Activated naive CD4-positive, alpha-beta T cell treated with anti-CD3 and anti-CD28 coated beads, Interleukin-2, amount 50 U/mL, for 24 hours (primary cell): ENCODE data around the gene BCL2.

Experiments used
- H3K27ac Mint-ChIP-seq: one replicate; pipeline ENCODE4 v1.8.0; 2021; ENCODE audit warnings: mild to moderate bottlenecking, mixed read lengths
- H3K27me3 Mint-ChIP-seq: one replicate; pipeline ENCODE4 v1.8.0; 2021; ENCODE audit warnings: mixed read lengths
- H3K36me3 Mint-ChIP-seq: one replicate; pipeline ENCODE4 v1.8.0; 2021; ENCODE audit warnings: mixed read lengths
- H3K4me1 Mint-ChIP-seq: one replicate; pipeline ENCODE4 v1.8.0; 2021; ENCODE audit warnings: mixed read lengths
- H3K4me3 Mint-ChIP-seq: one replicate; pipeline ENCODE4 v1.8.0; 2021; ENCODE audit warnings: mild to moderate bottlenecking, mixed read lengths
- H3K9me3 Mint-ChIP-seq: one replicate; pipeline ENCODE4 v1.8.0; 2021; ENCODE audit warnings: mixed read lengths

BCL2 gene

DNA sequence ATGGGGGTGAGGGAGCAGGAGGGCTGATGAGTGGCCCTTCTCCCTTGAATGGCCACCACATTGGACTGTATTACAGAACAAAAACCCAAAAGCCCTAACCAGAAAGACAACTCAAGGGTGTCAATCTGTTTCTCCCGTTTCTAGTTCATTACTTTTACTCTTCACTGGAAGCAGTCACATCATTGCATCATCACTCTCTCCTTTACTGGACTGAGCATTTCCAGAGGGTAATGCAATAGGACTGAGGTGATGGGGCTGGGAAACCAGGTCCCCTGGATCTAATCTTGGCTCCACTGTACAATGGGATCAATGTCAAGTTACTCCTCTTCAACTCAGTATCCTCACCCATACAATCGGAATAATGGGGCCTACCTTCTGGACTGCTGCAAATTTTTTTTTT lies 56.1 kb downstream of the BCL2 start:
- Mint-ChIP-seq H3K27ac (no peak overlapping the region), H3K4me1 (peaks cover 91% of the 10 kb centered on the region), H3K27me3 (no peaks in the 10 kb centered on the region), H3K9me3 (no peaks in the 10 kb centered on the region), H3K4me3 (no peak overlapping the region), H3K36me3 (peaks cover 3% of the 10 kb centered on the region)

DNA sequence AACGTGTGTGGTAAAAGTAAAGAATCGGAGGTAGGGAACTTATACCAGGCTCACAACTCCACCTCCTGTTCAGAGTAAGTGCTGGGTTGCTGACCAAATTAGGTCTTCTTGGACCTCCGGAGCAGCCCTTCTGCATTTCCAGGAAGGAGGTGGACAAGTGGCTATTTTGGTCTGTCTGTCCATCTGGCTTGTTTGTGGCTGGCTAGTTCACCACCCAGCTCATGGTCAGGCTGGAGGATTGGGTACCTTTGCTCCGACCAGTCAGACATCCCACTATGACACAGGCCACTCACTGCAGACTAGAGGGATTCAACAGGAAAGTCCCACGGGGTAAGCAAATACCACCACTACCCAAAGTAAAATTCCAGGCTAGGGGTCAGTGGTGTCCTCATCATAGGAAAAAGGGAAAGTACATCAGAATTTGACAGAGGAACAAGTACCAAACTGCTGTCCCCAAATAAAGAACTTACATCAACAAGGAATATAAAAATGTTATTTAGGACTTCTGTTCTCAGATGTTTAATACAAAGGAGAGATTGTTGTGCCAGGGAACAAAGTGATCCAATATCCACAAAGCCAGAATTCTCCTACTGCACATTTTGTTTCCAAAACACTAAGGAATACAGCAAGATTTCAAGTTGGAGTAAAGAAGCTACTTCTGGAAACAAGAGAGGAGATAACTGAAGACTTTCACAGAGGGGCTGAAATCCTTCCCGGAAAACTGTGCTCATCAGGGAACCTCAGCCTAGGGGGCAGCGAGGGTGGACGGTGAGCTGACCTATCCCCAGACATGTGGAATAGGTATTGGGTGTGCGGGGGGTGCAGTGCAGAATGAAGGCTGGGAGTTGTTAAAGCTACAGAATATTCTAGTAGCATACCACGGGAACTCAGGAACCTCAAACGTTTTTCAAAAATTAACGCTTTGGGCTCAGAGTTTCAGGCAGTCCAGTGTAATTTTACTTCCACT lies 56.9 kb downstream of the BCL2 start:
- Mint-ChIP-seq H3K27me3 (no peaks in the 10 kb centered on the region), H3K4me1 (peaks cover 86% of the 10 kb centered on the region), H3K36me3 (peaks cover 4% of the 10 kb centered on the region), H3K9me3 (no peaks in the 10 kb centered on the region), H3K4me3 (no peak overlapping the region), H3K27ac (peak overlapping the region; percentile 59)

DNA sequence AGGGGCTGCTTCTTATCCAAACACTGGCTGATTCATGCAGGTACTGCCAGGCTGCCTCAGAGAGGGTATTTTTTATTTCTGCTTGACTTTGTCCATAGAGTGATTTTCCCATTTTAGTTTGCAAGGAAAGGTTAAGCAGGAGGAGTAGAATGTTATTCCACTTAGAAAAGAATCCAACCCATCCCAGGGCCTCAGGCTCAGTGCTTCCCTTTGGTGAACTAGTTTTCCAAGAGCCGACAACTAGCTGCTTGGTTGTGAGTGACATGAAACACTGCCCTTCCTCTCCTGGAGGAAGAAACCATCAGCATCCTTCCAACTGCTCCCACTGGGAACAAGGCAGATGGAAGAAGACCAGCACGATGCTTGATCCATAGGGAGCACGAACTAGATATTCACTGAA lies 58.5 kb downstream of the BCL2 start:
- Mint-ChIP-seq H3K27ac (no peak overlapping the region), H3K4me3 (no peak overlapping the region), H3K4me1 (peaks cover 88% of the 10 kb centered on the region), H3K9me3 (no peaks in the 10 kb centered on the region), H3K36me3 (peaks cover 13% of the 10 kb centered on the region), H3K27me3 (no peaks in the 10 kb centered on the region)

DNA sequence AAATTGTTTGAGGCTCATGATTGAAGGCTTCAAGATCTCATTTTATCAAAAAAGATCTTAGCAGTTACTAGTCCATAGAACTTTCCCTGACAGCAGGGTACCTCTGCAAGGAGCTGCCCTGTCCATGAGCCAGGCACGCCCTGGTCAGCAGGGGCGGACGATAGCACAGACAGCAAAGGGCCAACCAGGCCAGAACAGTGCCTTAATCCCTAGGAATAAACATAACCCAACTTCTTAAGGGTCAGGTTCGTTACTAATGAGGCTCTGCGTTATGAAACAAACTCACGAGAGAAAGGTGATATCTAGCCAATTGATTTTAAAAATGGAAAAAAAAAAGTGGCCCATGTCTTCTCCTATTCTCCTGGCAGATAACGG lies 59.2 kb downstream of the BCL2 start:
- H3K27ac Mint-ChIP-seq: peak overlapping the region; percentile 46
- no peak overlapping the region for H3K4me3 Mint-ChIP-seq
- peaks cover 87% of the 10 kb centered on the region for H3K4me1 Mint-ChIP-seq
- H3K27me3 Mint-ChIP-seq: no peaks in the 10 kb centered on the region
- peaks cover 15% of the 10 kb centered on the region for H3K36me3 Mint-ChIP-seq
- no peaks in the 10 kb centered on the region for H3K9me3 Mint-ChIP-seq

DNA sequence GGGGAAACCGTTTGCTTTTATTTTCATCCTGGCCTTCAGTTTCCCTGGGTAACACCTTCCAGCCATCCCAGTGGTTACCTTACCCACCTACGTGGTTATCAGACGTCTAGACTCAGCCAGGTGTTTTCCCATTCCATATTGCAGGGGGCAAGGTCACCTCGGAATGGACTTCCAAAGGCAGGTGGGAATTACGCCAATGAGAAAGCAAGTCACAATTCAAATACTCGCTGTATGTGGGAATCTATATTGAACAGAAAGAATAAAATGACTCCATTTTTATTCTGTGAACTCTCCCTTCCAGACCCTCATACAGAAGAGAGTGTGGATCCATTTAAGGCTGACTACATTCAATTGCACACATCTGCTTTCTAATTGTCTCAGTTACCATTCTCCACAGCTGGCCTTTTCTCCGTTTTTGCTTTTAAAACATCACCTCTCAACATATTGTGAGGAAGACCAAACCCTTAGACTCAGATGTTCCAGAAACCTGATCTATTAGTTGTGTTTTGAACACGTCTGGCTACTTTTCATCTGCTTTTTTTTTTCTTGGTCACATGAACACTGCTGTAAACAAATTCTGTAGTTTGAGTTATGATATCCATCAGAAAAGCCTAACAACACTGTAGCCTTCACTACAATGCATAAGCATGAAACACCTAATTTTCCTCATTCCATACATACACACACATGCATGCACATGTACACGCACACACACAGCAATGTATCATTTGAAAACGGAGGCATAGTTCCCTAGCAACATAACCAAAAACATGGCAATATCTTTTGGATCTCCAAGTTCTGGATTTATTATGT lies 59.8 kb downstream of the BCL2 start:
- H3K27me3 Mint-ChIP-seq: no peaks in the 10 kb centered on the region

DNA sequence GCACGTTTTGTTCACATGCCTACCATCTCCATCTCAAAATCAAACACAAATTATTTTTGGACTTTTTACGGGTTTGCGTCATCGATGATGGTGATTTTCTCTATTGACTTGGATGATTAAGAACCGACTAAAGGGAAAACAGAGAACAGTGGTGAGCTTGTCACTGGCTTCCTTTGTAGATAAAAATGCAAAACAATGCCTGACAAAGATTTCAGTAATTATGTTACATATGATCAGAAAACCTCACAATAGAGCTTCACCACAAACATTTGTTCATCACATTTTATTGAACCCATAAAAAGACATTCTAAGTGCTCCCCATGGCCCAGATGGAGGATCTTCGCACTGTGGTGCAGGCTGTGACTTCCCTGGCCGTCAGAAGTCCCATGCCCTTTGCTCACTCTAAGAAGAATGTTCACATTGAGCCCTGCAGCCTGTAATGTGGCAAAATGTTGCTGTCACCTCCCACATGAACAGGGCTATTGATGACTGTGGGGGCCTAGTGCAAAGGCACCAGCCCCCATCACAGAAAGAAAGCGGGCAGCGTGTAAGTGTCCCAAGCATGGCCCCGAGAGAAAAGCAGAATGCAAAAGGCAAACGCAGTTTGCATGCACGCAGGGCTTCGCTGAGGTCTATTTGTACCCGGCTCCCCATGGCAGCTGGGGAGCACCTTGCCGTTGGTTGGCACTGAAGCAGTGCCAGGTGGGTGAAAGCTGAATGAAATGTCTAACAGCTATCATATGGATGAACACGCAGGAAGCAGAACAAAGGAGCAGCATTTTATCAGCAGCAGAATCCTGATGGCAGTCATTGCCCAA lies 60.6 kb downstream of the BCL2 start:
- no peaks in the 10 kb centered on the region for H3K27me3 Mint-ChIP-seq
- H3K27ac Mint-ChIP-seq: peak overlapping the region; percentile 59
- peak overlapping the region; percentile 12 for H3K4me3 Mint-ChIP-seq
- peaks cover 20% of the 10 kb centered on the region for H3K36me3 Mint-ChIP-seq
- H3K9me3 Mint-ChIP-seq: no peaks in the 10 kb centered on the region
- H3K4me1 Mint-ChIP-seq: peaks cover 86% of the 10 kb centered on the region

More for the DNA sequence above, 59.8 kb downstream of the BCL2 start:
- H3K36me3 Mint-ChIP-seq: peaks cover 19% of the 10 kb centered on the region
- H3K4me1 Mint-ChIP-seq: peaks cover 87% of the 10 kb centered on the region
- peak overlapping the region; percentile 55 for H3K27ac Mint-ChIP-seq
- no peak overlapping the region for H3K4me3 Mint-ChIP-seq
- no peaks in the 10 kb centered on the region for H3K9me3 Mint-ChIP-seq

DNA sequence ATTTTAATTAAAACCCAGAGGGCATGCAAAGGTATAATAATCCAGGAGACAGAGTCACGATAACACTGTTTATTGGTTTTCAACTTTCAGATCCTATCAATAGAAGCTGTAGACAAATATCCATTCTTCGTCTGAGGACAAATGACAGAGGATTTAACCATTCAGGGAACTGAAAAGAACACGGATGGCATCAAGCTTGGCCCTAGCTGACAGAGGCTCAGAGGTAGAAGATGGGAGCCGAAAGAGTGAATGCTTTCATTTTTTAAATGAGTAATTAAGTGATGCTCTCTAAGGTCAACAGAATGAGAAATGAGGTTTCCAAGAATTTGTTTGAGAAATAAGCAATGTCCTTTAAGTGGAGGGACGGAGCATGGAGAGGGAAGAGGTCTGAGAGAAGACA lies 62.1 kb downstream of the BCL2 start:
- H3K27me3 Mint-ChIP-seq: no peaks in the 10 kb centered on the region
- H3K4me1 Mint-ChIP-seq: peaks cover 86% of the 10 kb centered on the region
- peaks cover 3% of the 10 kb centered on the region for H3K9me3 Mint-ChIP-seq
- no peak overlapping the region for H3K4me3 Mint-ChIP-seq
- H3K36me3 Mint-ChIP-seq: peaks cover 30% of the 10 kb centered on the region
- H3K27ac Mint-ChIP-seq: peak overlapping the region; percentile 96

DNA sequence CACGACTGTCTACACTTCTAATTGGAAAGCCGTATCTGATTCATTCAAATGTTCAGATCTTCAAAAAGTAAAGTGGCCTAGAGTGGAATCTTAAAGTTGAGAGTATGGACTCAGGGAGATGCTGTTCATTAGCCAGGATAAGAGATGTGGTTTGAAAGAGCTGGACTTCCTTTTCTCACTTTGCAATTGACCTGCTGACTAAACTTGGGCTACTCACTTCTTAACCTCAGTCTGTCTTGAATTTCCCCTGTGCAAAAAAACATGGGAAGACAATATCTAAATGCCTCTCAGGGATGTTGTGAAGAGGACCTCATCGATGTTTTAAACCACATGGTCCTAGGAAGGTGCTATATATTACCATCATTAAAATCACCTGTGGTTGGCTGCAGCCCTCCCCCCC lies 64.1 kb downstream of the BCL2 start:
- H3K27ac Mint-ChIP-seq: peak overlapping the region; percentile 23
- no peak overlapping the region for H3K4me3 Mint-ChIP-seq
- H3K27me3 Mint-ChIP-seq: no peaks in the 10 kb centered on the region
- H3K36me3 Mint-ChIP-seq: peaks cover 29% of the 10 kb centered on the region
- H3K4me1 Mint-ChIP-seq: peaks cover 81% of the 10 kb centered on the region
- peaks cover 5% of the 10 kb centered on the region for H3K9me3 Mint-ChIP-seq

DNA sequence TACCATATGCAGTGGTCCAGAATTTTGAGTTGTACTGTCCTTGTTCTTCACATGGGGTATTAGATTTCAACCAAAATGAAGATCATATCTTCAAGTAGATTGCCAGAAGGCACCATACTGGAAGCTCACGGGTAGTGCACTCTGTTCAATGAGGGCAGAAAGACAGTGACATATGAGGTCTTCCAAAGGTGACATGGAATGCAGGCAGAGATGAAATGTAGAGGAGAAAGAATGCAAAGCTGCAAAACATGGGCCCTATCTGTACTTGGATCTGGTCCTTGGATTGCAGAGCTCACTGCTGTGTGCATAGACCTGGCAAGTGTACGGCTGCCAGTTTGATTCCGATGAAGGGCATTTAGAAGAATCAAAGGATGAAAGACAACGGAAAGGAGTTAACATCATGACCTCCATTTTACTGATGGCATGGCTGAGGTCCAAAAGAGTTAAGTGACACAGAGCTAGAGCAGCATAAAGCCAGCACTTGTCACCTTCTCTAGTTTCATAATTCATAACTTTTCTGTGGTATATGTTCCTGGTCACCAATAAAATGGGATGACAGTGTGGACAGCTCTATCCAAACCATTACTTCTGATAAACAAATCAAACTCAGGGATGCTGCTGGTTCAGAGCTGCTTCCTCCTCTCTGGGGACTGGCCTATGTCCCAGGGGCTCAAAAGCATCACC lies 64.7 kb downstream of the BCL2 start:
- Mint-ChIP-seq H3K36me3 (peaks cover 30% of the 10 kb centered on the region), H3K27ac (peak overlapping the region; percentile 43), H3K4me1 (peaks cover 81% of the 10 kb centered on the region), H3K4me3 (no peak overlapping the region), H3K27me3 (no peaks in the 10 kb centered on the region), H3K9me3 (peaks cover 5% of the 10 kb centered on the region)

DNA sequence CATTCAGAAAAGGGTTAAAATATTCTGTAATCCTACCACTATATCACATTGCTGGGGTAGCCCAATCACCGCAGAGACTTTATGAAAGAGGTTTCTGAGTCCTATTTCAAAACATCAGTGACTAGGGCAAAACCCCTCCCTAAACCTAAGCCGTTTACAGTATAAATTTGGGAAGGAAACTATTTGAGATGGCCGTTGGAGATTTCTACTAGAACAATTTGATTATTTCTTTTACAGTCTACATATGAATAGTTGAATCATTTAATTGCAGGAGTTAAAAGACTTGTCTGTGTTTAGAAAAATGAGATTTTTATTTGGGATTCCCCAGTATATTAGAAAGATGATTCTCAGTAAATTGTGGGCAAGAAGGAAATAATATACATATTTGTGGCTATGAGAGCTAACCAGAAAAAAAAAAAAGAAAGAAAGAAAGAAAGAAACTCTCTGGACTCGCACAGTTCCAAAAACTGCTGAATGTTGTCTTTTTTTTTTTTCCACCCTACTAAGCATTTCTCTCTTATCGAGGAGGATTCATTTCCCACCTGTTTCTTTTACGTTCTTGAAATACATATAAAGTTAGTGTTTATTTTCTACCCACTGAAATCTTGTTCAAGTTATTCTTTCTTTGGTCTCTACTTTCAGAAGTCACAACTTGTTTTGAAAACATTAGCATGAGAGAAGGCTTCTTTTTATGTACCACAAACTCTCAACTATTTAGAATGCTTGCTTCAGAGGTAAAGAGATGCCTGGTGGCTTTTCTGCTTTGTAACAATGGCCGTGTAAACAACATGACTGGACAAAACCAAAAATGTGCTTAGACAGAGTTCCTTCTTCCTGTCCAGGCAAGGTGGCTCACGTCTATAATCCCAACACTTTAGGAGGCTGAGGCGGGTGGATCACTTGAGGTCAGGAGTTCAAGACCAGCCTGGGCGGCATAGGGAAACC lies 65.9 kb downstream of the BCL2 start:
- H3K27me3 Mint-ChIP-seq: no peaks in the 10 kb centered on the region
- peak overlapping the region; percentile 31 for H3K4me3 Mint-ChIP-seq
- peaks cover 35% of the 10 kb centered on the region for H3K36me3 Mint-ChIP-seq
- peaks cover 81% of the 10 kb centered on the region for H3K4me1 Mint-ChIP-seq
- H3K9me3 Mint-ChIP-seq: peaks cover 9% of the 10 kb centered on the region
- peak overlapping the region; percentile 66 for H3K27ac Mint-ChIP-seq

DNA sequence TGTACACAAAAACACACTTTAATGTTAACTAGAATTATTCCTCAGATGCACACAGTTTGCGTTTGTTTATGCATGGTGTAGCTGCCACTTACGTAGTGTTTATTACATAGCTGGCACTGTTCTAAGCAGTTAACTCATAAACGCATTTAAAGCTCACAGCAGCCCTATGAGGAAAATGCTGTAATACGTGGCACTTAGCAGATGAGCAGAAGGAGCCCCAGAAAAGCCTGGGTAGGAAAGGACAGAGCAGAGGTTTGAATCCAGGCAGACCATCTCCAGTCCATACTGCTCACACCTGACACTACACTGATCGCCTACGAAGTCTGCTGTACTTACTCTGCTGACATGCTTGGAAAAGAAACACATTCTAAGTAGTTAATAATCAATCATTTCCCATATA lies 66.6 kb downstream of the BCL2 start:
- Mint-ChIP-seq H3K27ac (no peak overlapping the region), H3K9me3 (peaks cover 9% of the 10 kb centered on the region), H3K4me3 (no peak overlapping the region), H3K36me3 (peaks cover 35% of the 10 kb centered on the region), H3K4me1 (peaks cover 83% of the 10 kb centered on the region), H3K27me3 (no peaks in the 10 kb centered on the region)

DNA sequence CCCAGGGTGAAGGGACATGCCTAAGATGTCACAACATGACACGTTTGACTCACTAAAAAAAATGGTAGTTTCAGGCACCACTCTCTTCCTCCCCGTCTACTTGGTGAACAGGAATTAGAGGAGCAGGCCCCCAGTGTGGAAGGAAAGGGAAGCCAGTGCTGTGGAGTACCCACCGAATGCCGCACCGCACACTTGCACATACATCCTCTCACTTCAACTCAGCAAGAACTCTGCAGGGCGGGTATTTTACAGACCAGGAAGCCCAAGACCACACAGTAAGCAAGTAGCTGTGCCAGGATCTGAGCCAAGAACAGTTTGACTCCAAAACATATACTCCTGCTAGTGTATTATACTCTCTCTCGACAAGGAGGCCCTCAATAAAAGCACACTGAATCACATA lies 69.8 kb downstream of the BCL2 start:
- no peak overlapping the region for H3K4me3 Mint-ChIP-seq
- H3K27me3 Mint-ChIP-seq: no peaks in the 10 kb centered on the region
- H3K27ac Mint-ChIP-seq: peak overlapping the region; percentile 48
- H3K4me1 Mint-ChIP-seq: peaks cover 75% of the 10 kb centered on the region
- H3K36me3 Mint-ChIP-seq: peaks cover 26% of the 10 kb centered on the region
- peaks cover 14% of the 10 kb centered on the region for H3K9me3 Mint-ChIP-seq

DNA sequence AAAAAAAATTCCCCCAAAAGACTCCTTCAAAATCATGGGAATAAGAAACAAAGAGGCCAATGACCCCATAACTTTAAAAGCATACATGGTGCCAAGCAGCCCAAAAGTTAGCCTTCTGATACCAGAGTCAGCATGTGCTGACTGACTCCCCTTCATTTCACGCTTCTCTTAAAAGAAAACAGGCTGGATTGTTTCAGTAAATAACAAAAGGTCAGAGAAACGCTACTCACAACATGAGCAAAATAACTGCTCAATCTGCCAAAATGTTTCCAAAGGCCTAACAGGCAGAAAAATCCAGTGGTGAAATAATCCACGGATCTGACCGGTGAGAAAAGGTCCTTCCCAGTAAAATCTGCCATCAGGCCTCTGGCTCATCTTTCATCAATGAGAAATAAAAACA lies 71.6 kb downstream of the BCL2 start:
- Mint-ChIP-seq H3K4me3 (no peak overlapping the region), H3K36me3 (peaks cover 20% of the 10 kb centered on the region), H3K4me1 (peaks cover 73% of the 10 kb centered on the region), H3K27me3 (no peaks in the 10 kb centered on the region), H3K9me3 (peaks cover 14% of the 10 kb centered on the region), H3K27ac (no peak overlapping the region)

DNA sequence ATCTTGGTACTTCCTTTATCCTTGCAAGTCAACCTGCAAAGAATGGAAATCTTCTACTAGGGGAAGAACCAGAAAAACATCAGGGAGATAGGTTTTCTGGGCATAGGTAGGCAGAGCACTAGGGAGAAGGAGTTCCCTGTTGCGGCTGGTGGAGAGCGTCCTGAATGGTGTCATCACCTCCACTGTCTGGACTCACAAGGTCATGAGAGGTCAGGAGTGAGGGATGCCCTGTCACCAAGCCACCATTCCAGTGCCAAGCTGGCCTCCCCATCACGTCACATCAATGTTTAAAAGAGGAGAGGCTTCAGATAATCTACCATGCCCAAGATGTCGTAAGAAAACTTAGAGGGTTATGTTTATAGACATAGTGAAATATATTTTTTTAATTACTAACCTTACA lies 72.1 kb downstream of the BCL2 start:
- Mint-ChIP-seq H3K9me3 (peaks cover 11% of the 10 kb centered on the region), H3K36me3 (peaks cover 21% of the 10 kb centered on the region), H3K27ac (peak overlapping the region; percentile 51), H3K27me3 (no peaks in the 10 kb centered on the region), H3K4me3 (no peak overlapping the region), H3K4me1 (peaks cover 73% of the 10 kb centered on the region)
